GM19468 (cell line): ENCODE data around the gene SNCAIP.

Source experiments
- ATAC-seq: cut with Tn5 transposase; IDR thresholded peaks from one replicate; pipeline ENCODE4 v1.9.1; 2021; ENCODE audit warnings: mild to moderate bottlenecking, moderate library complexity, moderate number of reproducible peaks; ENCODE audit not compliant: unreplicated experiment; ENCODE audit errors: extremely low read depth

The SNCAIP gene

GRCh38 chr5:122447879-122448278 is 135.8 kb downstream of the SNCAIP start:
- ATAC-seq: no peak

- no peak for ATAC-seq
Measured at GRCh38 chr5:122454541-122454940, 142.5 kb downstream of the SNCAIP start.

- no peak for ATAC-seq
Measured at GRCh38 chr5:122455939-122456338, 143.9 kb downstream of the SNCAIP start.

GRCh38 chr5:122457178-122457826 is 145.3 kb downstream of the SNCAIP start:
- no peak for ATAC-seq

GRCh38 chr5:122458278-122458872 is 146.3 kb downstream of the SNCAIP start:
- ATAC-seq: no peak

- no peak for ATAC-seq
Measured at GRCh38 chr5:122462486-122462885, 150.4 kb downstream of the SNCAIP start.

- peak; percentile 78 for ATAC-seq
Measured at GRCh38 chr5:122463221-122463620, 151.2 kb downstream of the SNCAIP start.

- no peak for ATAC-seq
Measured at GRCh38 chr5:122464191-122464590, 152.2 kb downstream of the SNCAIP start.

GRCh38 chr5:122465031-122465577 is 153.1 kb downstream of the SNCAIP start:
- ATAC-seq: no peak

- no peak for ATAC-seq
Measured at GRCh38 chr5:122465994-122466393, 154.0 kb downstream of the SNCAIP start.

- ATAC-seq: no peak
Measured at GRCh38 chr5:122468351-122469116, 156.5 kb downstream of the SNCAIP start.

- ATAC-seq: no peak
Measured at GRCh38 chr5:122469384-122469919, 157.4 kb downstream of the SNCAIP start.

- no peak for ATAC-seq
Measured at GRCh38 chr5:122470365-122470764, 158.3 kb downstream of the SNCAIP start.

- ATAC-seq: no peak
Measured at GRCh38 chr5:122471031-122471751, 159.2 kb downstream of the SNCAIP start.

GRCh38 chr5:122471752-122472061 is 159.7 kb downstream of the SNCAIP start:
- no peak for ATAC-seq

GRCh38 chr5:122473138-122473843 is 161.3 kb downstream of the SNCAIP start:
- ATAC-seq: no peak

- no peak for ATAC-seq
Measured at GRCh38 chr5:122473941-122474340, 161.9 kb downstream of the SNCAIP start.

GRCh38 chr5:122478741-122479442 is 166.9 kb downstream of the SNCAIP start:
- no peak for ATAC-seq

GRCh38 chr5:122480146-122480545 is 168.1 kb downstream of the SNCAIP start:
- no peak for ATAC-seq
